KBM-7 (cell line): Measurements from ENCODE around the gene TCEAL5.
"Not testable (repeated sequence)": the region's sequence is repeated elsewhere in the genome, so short reads cannot be mapped to it uniquely, and the experiment has no call there.

ENCODE experiments used
- DNase-seq: peaks from one replicate; pipeline ENCODE4 v3.0.0-alpha.2; 2015
- in situ Hi-C: fragments of 300-500 bp; cut with MboI; formaldehyde crosslinking; loops from 2 replicates; pipeline ENCODE4 v1.14.3; 2020; ENCODE audit warnings: low sequenced_read_pairs, low pct_unique_long_range_greater_than_20kb, mixed read lengths

The TCEAL5 gene, protein sequence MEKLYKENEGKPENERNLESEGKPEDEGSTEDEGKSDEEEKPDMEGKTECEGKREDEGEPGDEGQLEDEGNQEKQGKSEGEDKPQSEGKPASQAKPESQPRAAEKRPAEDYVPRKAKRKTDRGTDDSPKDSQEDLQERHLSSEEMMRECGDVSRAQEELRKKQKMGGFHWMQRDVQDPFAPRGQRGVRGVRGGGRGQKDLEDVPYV

DNA sequence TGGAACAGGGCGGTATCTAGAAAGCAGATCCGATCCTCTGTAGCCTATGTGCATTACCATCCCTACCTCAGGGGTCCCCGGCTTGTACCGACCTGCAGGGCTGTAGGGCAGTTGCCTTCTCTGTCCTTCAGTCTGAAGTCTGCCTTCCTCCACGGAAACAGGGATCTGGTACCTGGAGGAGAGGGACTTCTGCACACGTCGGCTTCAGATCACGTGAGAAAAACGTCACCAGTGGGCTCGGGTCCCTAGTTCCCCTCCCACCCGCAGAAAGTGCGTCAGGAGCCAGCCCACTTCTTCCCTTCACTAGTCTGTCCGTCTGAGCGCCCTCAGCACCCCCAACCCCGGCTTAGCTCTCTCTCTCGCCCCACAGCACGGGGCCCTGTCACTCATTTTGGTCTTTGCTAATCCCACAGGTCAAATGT lies at the start of gene TCEAL5:
Gene TCEAL5, minus strand, starts transcription at position 170 of the 422 bp plus-strand sequence. CDS start 2,187 bp downstream, outside the sequence.
- no peak for DNase-seq
- in situ Hi-C loops: no loop called here

DNA sequence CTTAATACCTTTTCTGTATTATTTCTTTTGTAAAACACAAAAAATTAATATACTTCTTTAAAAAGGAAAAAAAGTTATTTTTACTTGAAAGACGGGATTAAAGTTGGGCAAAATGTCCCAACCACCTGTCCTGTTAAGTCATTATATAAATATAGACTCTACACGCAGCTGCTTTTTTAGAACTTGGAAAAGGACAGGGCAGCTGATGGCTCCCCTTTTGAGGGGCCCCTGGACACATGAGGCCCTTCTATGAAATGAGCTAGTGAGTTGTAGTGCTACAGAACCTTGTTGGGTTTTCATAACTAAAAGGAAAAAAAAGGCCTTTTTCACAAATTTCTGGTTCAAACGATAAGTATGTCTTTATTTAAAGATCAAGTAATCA lies 34.8 kb upstream of the TCEAL5 start:
- DNase-seq: no peak
- in situ Hi-C loops: no loop called here

DNA sequence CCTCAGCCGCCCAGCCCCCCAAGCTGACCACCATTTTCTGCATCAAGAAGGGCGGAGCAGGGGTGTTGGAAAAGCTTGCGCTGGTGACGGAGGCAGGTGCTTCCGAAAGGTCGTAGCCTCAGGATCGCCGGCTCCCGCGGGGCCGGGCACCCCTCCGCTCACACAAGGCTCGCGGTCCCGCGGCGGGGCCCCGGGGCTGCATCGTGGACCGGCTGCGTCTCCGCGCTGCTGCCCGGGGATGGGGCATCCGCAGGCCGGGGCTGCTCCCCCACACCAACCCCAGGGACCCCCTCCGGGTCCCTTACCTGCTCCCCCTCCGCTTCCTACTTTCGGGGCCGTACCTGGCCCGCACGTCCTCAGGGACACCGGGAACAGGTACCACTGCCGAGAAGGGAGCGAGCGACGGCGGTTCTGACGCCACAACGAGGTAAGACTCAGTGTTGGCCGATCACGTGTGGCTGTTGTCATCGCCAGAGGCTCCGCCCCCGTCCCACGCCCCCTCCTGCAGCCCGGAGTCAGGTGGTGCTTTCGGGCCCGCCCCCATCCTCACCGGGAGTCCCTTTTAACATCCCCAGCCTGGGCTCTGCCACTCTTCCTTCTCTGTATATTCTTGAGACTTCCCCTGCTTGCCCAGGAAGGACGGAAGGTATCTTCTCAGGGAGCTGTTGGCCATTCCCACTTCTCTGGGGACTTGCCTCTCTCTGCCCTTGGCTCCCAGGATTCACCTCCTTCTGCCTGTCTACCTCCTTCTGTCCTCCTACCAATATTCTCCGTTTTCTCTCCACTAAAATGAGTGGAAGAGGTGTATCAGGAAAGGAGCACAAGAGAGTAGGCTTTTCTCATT lies 34.2 kb upstream of the TCEAL5 start, which contains the start of gene BEX2:
Gene BEX2, minus strand, starts transcription at position 436 of the 844 bp plus-strand sequence. CDS start 1,014 bp downstream, outside the sequence.
- DNase-seq: no peak
- in situ Hi-C loops: no loop called here

DNA sequence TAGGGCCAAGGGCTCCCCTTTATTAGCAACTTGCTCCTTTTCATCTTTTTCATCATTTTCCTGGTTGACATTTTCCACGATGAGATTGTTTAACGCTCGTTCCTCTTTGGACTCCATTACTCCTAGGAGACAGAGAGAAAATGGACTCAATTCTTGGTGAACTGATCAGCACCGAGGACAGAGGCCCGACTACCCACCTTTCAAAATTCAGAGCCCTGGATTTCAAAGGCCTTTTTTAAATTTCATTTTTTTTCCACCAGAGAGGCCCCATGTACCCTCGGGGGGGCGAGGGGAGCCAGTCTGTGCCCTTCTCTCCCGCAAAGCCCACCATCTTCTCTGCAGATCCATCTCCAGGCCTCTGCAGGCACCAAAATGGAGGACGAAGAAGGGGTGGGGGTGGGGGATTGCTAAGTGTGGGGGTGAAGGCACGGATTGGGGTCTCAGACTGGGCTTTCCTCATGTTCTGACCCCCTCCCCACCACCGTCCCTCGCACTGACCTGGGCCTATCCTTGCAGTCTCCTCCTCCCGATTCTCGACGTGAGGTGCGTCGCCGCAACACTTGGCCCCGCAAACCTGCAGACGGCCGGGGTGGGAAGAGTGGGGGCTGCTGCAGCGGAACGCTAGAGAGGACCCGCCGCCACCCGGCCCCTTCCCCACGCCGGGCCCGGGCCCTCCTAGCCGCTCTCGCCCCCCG lies 33.5 kb upstream of the TCEAL5 start:
- no peak for DNase-seq
- in situ Hi-C loops: no loop called here

- in situ Hi-C loops, DNase-seq: not testable (repeated sequence)
Observed at GRCh38 chrX:103305666-103306065, 29.1 kb upstream of the TCEAL5 start.

DNA sequence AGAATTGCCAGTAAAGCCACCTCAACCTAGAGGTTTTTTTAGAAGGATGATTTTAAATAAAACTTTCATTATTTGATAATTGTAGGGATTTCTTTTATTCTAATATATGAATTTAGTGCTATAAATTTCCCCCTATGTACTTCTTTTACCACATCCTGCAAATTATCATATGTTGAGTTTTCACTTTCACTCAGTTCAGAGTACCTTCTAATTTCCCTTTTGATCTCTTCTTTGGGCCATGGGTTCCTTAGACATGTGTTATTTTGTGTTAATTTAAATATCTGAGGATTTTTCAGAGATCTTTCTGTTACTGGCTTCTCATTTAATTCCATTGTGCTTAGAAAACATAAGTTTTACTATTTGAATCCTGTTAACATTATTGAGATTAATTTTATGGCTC lies 28.2 kb upstream of the TCEAL5 start:
- DNase-seq: no peak
- in situ Hi-C loops: no loop called here

- in situ Hi-C loops: no loop called here
- DNase-seq: no peak
Observed at GRCh38 chrX:103293118-103293517, 16.6 kb upstream of the TCEAL5 start.

DNA sequence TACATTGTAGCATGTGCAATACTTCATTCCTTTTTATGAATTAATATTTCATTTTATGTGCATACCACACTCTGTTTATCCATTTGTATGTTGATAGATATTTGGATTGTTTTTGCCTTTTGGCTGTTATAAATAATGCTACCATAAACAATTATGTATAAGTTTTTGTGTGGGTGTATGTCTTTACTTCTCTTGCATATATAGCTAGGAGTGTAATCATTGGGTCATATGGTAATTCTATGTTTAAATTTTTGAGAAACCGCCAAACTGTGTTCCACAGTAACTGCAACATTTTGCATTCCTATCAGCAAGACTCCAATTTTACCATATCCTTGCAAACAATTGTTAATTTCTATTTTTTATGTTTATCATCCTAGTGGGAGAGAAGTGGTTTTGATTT lies 3.1 kb upstream of the TCEAL5 start:
- in situ Hi-C loops: no loop called here
- DNase-seq: no peak

GRCh38 chrX:103275947-103276567 lies 493 bp downstream of the TCEAL5 start:
- in situ Hi-C loops: no loop called here

DNA sequence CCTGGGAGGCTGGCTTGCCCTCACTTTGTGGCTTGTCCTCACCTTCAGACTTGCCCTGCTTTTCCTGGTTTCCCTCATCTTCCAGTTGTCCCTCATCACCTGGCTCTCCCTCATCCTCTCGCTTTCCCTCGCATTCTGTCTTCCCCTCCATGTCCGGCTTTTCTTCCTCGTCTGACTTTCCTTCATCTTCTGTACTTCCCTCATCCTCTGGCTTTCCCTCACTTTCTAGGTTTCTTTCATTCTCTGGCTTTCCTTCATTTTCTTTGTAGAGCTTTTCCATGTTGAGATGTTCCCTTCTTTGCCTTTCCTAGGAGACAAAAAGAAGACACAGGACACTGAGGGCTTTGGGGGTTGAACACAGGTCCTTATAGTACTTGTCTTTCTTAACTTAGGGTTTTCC lies 2.3 kb downstream of the TCEAL5 start:
- in situ Hi-C loops: no loop called here
- no peak for DNase-seq

More at GRCh38 chrX:103275947-103276567, 493 bp downstream of the TCEAL5 start:
- no peak for DNase-seq

GRCh38 chrX:103258275-103258674 lies 18.3 kb downstream of the TCEAL5 start:
- no peak for DNase-seq
- in situ Hi-C loops: no loop called here

GRCh38 chrX:103256651-103257050 lies 19.9 kb downstream of the TCEAL5 start:
- in situ Hi-C loops: no loop called here
- no peak for DNase-seq

GRCh38 chrX:103254921-103255493 lies 21.5 kb downstream of the TCEAL5 start, which contains the start of gene TCEAL8:
Gene TCEAL8, minus strand, starts transcription at chrX:103255155. Its CDS starts 1,176 bp downstream, at chrX:103253979.
- DNase-seq: peak; percentile 82
- in situ Hi-C loops: no loop called here

GRCh38 chrX:103254171-103254824 lies 22.3 kb downstream of the TCEAL5 start:
- in situ Hi-C loops: no loop called here
- peak; percentile 62 for DNase-seq

DNA sequence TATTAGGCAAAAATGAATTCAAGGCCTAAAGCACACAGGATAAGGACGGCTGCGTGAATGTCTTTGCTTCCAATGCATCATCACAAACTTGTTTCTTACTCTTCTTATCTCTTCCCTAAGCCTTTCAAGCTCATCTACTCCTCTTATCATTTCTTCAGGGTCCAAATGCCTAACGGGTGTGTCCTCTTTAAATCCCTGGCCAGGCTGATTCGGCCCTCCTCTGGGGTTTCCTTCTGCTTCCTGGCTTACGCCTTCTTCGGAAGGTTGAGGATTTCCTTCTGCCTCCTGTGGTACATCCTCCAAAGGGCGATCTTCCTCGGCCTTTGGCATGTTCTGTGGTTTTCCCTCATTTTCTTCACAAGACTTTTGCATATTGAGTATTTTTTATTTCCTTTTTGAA lies 22.9 kb downstream of the TCEAL5 start:
- in situ Hi-C loops: no loop called here
- peak; percentile 23 for DNase-seq

- in situ Hi-C loops: no loop called here
- DNase-seq: no peak
Observed at GRCh38 chrX:103250977-103251376, 25.6 kb downstream of the TCEAL5 start.

DNA sequence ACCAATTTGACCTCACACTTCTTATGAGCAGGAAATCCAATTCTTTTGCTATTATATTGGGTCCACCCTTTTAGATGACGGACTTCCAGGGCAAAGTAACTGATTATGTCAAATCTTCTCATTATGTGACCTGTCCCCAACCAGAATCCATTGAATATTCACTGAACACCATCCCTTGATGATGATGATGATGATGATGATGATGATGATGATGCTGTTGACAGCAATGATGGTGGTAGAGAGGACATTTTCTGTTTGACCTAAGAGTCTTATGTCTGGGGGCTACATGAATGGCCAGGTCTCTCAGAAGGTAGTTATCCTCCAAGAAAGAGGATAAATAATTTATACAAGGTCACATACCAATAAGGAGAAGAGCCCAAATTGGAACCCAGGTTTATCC lies 26.7 kb downstream of the TCEAL5 start:
- in situ Hi-C loops: no loop called here
- no peak for DNase-seq

- in situ Hi-C loops: no loop called here
- peak; percentile 72 for DNase-seq
Observed at GRCh38 chrX:103248553-103248952, 28.0 kb downstream of the TCEAL5 start.

DNA sequence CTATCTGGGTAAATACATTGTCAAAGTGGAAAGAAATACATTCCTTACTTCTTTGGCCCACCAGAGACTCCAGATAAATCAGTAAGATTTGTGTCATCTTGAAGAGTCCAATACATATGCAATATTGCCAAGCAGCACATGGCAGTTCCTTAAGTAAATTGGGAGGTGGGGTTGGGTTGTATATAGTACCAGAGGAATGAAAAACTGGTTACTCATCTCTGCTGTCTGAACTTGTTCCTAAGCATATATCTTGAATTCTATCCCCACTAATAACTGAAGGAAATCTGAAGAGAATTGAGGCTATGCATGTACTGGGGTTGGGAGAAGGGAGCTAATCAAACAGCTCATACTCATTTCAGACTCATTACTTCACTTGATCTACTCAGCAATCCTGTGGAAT lies 36.4 kb downstream of the TCEAL5 start:
- in situ Hi-C loops: no loop called here
- no peak for DNase-seq
